Vein endothelial cell (primary cell): Measurements from ENCODE around the gene C13orf42. TPM values are rescaled to one million over a fixed set of nuclear protein-coding genes. Genes with fewer than 3 reads are reported as not detected.

Experiments
- total RNA-seq: library from RNA; depleted of rRNA; stranded (reverse); fragments of >200 nt; gene quantifications from 2 replicates; pipeline ENCODE4 v1.2.3, GENCODE V29; 2012

The C13orf42 gene
- total RNA-seq: not detected in 2 replicates

DNA sequence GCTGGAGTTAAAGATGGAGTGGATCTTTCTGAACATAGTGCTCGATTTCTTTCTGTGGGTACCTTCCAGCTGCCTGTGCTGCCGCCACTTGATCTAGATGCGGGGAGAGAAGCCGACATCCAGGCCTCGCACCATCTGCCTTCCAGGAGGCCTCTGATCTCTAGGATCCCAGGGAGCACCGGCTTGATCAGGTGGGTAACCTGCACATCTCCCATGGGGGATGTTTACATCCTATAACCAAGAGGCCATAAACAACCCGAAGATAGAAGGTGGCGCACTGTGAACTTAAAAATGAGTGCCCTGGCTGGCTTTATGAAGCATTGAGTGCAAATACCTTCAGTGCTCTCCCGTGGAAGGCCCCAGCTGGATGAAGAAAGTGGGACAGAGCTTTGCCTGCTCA is at the start of gene C13orf42:
C13orf42 (minus strand) TSS at position 101 of the 400 bp plus-strand sequence; CDS start at position 36, 65 bp downstream.

Other genes starting within 250 kb of the C13orf42 start
- 16.7 and 18.4 TPM in 2 replicates for gene RNASEH2B, start 201.5 kb downstream of the C13orf42 start, total RNA-seq
- 7.2 and 16.5 TPM in 2 replicates for gene FAM124A, start 111.1 kb upstream of the C13orf42 start, total RNA-seq
- gene SERPINE3, start 228.4 kb upstream of the C13orf42 start, total RNA-seq: under 0.01 TPM in 1 of 2 replicates, not detected in the other